ENCODE data around the gene PAFAH2.

GRCh38 chr1:26010825-26011224 is 13.0 kb upstream of the PAFAH2 start:
- no peak for TF ChIP-seq CTCF (IDR thresholded peaks at IDR 0.05; ENCODE audit: insufficient read depth, low read length)
- no peak for TF ChIP-seq POLR2AphosphoS5 (IDR thresholded peaks at IDR 0.05; ENCODE audit: low read depth)

Data from HL-60 (cell line).